Activated CD8-positive, alpha-beta memory T cell treated with anti-CD3 and anti-CD28 coated beads for 48 hours (primary cell): ENCODE measurements around the gene SLC35A2.
A peak's percentile ranks its signal among the peaks of the same experiment; 100 is the strongest.

Source experiments
- DNase-seq, 3 experiments: peaks; one replicate each; pipeline ENCODE4 v3.0.0-alpha.2; 2020; ENCODE audit warnings: low read depth in 2 of 3, low spot score in 2 of 3

Gene SLC35A2

GRCh38 chrX:48927736-48928382, 16.4 kb upstream of the SLC35A2 start:
- DNase-seq = no peak

- DNase-seq = no peak
These were observed 15.7 kb upstream of the SLC35A2 start for GRCh38 chrX:48927123-48927522.

- no peak for DNase-seq
These were observed 12.8 kb upstream of the SLC35A2 start for GRCh38 chrX:48924270-48924669.

GRCh38 chrX:48923771-48924170, 12.3 kb upstream of the SLC35A2 start:
- no peak for DNase-seq

- DNase-seq = no peak
These were observed 9.3 kb upstream of the SLC35A2 start for GRCh38 chrX:48920718-48921104.

GRCh38 chrX:48919947-48920717, 8.7 kb upstream of the SLC35A2 start:
- no peak for DNase-seq

- no peak for DNase-seq
These were observed 8.0 kb upstream of the SLC35A2 start for GRCh38 chrX:48919360-48919841.

- DNase-seq = peak in 2 of 3 experiments; percentile 66 to 72
These were observed 7.3 kb upstream of the SLC35A2 start, which contains the start of gene PIM2 for GRCh38 chrX:48918643-48919340. Gene PIM2, minus strand, starts transcription at chrX:48919024. Its CDS starts 190 bp downstream, at chrX:48918834.

- DNase-seq = no peak
These were observed 6.8 kb upstream of the SLC35A2 start for GRCh38 chrX:48918301-48918642.

- peak; percentile 58 to 78 (median 65) for DNase-seq
These were observed 5.9 kb upstream of the SLC35A2 start for GRCh38 chrX:48917139-48918001.

- DNase-seq = no peak
These were observed 3.4 kb upstream of the SLC35A2 start for GRCh38 chrX:48914593-48915493.

- DNase-seq = no peak
These were observed 2.3 kb upstream of the SLC35A2 start for GRCh38 chrX:48913605-48914366.

- no peak for DNase-seq
These were observed 477 bp downstream of the SLC35A2 start for GRCh38 chrX:48910926-48911411.

GRCh38 chrX:48909703-48910294, 1.6 kb downstream of the SLC35A2 start:
- DNase-seq = no peak

GRCh38 chrX:48908600-48908999, 2.8 kb downstream of the SLC35A2 start:
- DNase-seq = no peak

- DNase-seq = no peak
These were observed 6.2 kb downstream of the SLC35A2 start for GRCh38 chrX:48905090-48905790.

- no peak for DNase-seq
These were observed 6.8 kb downstream of the SLC35A2 start for GRCh38 chrX:48904626-48905025.

GRCh38 chrX:48904180-48904579, 7.3 kb downstream of the SLC35A2 start:
- no peak for DNase-seq
